Measurements from ENCODE around the gene PAXIP1.

The PAXIP1 gene

DNA sequence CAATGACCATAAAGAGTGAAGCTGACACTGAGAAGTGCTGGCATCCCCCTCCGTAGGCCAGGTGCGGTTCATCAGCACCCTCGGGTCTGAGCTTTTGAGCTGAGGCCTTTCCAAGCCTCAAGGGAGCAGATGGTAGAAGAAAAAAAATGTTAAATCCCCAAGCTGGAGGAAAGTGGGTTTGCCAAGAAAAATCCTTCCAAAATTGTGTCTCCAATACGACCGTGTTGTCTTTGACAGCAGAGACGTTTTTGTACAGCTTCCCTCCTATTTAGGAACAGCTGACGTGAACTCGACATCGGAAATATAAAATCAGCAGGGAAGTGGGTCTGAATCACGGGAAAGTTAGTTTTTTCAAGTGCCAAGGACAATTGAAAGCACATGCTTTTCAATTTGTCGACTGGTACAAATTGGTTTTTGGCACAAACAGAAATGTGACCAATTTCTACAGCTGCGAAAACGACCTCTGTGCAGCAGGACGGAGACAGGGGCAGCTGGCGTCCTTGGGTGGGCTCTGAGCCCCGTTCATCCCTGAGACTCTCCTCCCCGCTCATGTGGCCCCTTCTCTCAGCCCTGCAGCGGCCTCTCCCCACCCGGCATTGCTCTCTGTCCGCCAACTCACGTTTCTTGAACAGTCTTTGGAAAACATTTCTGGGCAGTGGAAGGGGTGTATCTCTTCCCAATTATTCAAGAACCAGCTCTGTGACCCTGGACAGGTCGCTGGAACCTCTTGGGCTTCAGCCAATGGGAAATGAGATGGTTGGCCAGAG lies 89.9 kb downstream of the PAXIP1 start:
- peak; percentile 51 for DNase-seq (ENCODE audit: low spot score)

DNA sequence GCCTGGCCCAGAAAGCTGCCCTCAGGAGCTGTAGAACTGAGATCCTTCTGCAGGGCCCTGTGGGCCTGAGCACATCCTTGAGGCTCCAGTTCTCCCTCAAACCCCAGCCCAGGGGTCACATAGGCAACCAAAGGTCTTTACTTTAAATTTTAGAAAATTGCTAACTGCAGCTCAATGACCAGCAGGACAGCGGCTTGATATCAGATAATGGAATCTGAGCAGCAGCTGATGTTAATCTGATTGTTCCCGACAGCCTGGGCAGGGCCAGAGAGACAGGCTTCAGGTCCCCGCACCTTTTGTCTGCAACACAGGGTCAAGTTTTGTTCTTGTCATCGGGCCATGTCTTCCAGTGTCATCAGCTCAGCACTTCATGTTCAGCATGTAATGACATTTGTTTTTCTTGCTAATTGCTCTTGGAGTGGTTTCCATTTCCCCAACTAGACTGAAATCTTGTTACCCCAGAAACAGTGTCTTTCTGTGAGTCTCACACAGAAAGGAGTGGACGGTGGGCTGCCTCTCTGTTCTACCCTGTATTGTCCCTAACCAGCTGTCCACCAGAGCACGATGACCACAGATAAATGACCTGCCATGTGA lies 91.0 kb downstream of the PAXIP1 start:
- no peak for DNase-seq (ENCODE audit: low spot score)

DNA sequence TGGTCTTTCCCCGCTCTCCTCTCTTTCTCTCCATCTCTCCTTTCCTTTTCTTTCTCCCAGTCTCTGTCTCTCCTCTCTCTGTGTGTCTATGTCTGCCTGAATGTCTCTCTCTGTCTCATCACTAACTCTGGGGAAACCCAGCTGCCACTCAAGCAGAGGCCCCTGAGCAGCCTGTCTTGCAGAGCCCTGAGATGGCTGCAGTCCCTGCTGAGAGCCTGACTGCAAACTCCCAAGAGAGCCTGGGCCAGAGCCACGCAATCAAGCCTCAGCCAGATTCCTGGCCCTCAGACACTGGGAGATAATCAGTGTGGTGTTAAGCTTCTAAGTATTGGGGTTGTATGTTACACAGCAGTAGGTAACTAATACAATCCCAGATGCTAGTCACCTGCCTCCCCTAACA lies 91.5 kb downstream of the PAXIP1 start:
- no peak for DNase-seq (ENCODE audit: low spot score)

DNA sequence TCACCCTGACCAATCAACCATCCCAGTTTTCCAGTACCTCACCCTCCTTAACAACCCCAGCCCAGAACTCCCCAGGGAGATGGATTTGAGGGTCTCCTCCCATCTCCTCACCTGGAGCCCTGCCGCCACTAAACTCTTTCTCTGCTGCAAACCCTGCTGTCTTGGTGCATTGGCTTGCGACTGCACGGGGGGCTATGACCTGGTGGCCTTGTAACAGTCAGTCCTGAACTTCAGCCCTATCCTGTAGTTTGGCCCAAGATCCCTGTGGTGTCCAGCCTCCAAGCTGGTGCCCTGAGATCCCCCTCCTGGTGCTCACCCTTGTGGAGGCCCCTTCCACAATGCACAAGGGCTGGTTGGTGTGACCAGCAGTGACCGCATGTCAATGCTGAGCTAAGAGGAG lies 91.9 kb downstream of the PAXIP1 start:
- no peak for DNase-seq (ENCODE audit: low spot score)

DNA sequence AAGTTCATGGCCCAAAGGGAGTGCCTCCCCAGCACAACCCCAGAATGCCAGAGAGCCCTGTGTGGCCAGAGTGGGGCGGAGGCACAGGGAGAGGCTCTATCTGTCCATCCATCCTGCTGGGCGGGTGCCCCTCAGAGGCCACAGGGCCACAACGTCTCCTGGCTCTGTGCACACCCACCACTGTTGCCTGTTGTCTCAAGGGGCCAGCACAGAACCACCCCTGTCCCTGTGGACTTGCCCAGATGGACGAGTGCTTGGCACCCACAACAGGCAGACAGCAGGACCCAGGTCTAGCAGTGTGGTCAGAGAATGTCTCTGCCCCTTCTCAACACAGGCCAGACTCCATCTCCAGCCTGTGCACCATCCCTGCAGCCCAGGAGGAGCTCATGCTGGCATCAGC lies 92.8 kb downstream of the PAXIP1 start:
- DNase-seq (ENCODE audit: low spot score): no peak

DNA sequence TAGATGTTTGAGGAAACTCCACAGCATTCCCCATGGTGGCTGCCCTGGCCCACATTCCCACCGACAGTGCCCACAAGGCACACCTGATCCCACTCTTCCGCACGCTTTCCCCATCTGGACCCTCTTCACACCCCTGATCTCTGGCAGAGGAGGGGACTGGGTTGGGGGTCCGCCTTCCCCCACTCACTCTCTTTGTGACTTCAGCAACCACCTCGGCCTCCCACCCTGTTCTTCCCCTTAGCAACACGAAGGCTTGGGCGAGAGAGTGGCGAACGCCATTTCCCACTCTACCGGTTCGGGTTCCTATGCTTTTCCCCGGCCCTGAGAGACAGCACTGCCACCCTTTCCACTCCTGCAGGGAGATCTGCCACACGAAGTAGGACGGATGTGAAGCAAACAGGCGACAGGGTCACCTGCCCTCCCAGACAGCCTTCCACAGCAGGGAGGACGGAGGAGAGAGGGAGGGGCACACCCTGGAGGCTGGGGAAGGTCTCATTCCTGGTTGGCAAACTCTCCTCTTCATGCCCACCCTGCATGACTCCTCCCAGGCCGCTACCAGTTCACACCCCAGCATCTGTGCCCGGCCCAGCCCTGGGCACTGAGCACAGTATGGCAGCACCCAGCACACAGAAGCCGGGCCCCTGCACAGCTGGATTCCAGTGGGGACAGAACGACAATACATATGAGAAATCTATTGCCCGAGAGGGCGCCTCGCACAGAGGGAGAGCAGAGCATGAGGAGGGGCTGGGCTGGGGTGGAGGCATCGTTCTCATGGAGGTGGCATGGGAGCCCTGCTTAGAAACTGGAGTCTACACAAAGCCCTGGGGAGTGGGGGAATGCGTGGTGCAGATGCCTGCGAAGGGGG lies 93.5 kb downstream of the PAXIP1 start:
- no peak for DNase-seq (ENCODE audit: low spot score)

DNA sequence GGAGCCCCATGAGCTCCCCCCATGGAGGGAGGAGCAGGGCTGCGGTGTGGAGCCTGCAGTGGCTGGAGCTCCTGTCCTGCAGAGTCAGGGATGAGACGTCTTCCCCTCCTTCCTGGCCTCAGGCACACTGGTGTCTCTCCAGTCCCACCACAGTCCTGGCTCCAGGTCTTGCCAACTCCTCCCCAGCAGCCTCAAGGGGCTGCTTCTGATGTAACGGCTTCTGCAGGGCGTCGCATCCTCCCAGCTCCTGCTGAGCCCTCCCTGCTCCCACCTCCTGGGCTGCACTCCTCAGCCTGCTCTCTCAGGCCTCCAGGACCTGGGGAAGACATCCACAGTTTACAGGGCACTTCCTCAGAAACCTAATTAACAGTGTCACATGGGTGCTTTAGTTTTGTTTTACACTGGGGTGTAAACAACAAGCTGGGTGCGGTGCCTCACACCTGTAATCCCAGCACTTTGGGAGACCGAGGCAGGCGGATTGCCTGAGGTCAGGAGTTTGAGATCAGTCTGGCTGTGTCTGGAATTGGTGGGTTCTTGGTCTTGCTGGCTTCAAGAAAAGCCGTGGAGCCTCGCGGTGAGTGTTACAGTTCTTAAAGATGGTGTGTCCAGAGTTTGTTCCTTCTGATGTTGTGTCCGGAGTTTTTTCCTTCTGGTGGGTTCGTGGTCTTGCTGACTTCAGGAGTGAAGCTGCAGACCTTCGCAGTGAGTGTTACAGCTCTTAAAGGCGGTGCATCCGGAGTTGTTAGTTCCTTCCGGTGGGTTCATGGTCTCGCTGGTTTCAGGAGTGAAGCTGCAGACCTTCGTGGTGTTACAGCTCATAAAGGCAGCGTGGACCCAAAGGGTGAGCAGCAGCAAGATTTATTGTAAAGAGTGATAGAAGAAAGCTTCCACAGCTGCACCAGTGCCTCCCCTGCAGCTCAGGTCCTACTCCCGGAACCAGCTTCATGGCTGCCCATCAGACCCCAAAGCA lies 95.0 kb downstream of the PAXIP1 start:
- DNase-seq (ENCODE audit: low spot score): no peak

DNA sequence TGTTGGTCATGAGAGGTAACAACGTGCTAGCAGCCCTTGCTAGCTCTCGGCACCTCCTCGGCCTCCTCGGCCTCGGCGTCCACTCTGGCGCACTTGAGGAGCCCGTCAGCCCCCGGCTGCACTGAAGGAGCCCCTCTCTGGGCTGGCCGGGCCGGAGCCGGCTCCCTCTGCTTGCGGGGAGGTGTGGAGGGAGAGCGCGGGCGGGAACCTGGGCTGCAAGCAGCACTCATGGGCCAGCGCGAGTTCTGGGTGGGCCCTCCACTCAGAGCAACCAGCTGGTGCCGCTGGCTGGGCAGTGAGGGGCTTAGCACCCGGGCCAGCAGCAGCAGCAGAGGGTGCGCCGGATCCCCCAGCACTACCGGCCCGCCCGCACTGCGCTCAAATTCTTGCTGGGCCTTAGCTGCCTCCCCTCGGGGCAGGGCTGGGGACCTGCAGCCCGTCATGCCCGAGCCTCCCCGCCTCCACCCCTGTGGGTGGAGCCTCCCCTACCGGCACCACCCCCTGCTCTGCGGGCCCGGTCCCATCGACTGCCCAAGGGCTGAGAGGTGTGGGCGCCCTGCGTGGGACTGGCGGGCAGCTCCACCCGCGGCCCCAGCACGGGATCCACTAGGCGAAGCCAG lies 96.1 kb downstream of the PAXIP1 start:
- no peak for DNase-seq (ENCODE audit: low spot score)

DNA sequence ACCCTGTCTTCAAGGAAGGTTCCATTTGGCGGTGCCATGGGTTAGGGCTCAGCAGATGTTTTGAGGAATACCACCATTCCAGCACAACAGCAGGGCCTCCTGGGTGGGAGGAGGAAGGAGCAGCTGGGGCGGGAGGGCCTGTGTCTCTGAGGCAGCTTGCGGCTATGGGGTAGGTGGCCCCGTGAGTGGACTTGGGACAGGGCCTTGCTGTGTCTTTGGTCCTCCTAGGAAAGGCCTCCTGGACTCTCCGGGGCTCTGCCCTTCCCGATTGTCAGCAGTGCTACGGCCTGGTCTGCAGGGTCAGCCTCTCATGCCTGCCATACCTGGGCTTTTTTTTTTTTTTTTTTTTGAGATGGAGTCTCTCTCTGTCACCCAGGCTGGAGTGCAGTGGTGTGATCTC lies 96.7 kb downstream of the PAXIP1 start:
- no peak for DNase-seq (ENCODE audit: low spot score)

DNA sequence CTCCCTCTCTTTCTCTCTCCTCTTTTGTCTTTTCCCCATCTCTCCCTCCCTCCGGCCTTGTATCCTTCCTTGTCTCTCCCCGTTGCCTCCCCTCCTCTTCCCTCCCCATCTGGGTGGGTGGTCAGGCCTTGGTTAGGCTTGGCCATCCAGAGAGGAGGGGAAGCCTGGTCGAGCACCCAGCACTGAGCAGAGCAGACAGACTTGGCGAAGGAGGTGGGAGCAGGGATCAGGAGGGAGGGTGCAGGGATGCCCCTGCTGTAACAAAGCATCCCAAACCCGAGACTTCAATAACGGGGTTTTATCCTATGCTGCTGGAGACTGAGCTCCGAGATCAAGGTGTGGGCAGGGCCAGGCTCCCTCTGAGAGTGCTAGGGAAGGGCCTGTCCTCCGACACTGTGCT lies 97.3 kb downstream of the PAXIP1 start:
- DNase-seq (ENCODE audit: low spot score): no peak

DNA sequence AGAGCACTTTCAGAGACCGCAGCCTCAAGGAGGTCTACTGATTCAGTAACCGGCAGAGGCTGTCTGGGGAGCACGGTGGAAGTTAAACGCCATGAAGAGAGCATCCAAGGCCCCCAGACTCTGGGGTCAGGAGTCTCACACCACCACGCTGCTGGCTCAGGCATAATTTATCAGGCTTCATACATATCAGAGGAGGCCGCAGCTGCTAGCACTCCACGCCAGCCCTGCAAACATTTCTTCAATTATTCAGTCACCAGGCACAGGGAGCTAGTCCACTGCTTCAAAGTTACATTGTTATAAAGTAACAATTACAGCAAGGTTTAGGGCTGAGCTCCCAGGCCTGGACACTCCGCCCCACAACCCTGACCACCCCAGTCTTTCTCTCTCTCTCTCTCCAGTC lies 97.8 kb downstream of the PAXIP1 start:
- DNase-seq (ENCODE audit: low spot score): no peak

DNA sequence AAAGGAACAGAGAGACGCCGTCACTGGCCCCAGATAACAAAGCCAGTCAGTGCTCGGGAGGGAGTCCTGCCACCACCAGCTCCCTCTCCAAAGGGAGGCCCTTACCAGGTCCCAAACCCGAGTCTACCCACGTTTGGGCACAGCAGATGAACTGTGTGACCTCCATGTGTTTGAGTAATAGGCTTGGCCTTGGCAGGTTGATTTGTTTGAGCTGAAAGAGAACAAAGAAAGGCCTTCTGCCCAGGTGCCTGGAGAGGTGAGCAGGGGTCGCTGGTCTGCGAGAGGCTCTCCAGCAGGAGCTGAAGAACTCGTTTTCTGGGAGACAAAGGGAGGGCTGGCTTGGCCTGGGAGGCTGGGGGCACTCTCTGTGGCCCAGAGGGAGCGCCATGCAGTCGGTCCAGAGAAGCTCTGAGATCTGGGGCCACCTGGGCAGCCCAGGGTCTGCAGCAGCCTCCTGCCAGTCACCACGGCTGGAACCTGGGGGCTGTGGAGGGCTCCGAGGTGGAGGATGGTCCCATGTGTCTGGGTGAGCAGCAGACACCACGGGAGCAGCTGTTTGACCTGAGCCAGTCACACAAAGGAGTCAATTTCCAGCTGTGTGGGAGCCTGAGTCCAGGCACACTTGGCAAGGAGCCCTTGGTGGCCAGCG lies 99.7 kb downstream of the PAXIP1 start:
- peak; percentile 45 for DNase-seq (ENCODE audit: low spot score)

DNA sequence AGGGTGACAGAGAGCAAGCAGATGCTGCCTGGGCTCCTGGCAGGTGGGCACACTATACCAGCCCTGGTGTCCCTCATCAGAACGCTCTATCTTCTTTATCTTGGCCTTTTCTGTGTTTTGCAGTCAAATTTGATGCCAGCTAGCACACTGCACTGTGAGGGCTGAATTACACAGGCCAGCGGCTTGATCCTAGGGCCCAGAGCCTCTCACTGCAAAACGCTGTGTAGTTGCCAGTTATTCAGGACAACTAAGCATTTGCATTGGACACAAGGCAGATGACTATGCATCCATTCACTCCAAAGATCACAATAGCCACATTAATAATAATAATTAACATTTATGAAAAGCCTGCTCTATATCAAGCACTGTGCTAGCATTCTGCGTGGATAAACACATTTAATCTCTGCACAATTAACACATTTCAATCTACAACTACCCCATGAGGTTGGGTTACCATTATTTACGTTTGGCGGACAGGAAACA lies 100.3 kb downstream of the PAXIP1 start:
- DNase-seq (ENCODE audit: low spot score): peak; percentile 74

DNA sequence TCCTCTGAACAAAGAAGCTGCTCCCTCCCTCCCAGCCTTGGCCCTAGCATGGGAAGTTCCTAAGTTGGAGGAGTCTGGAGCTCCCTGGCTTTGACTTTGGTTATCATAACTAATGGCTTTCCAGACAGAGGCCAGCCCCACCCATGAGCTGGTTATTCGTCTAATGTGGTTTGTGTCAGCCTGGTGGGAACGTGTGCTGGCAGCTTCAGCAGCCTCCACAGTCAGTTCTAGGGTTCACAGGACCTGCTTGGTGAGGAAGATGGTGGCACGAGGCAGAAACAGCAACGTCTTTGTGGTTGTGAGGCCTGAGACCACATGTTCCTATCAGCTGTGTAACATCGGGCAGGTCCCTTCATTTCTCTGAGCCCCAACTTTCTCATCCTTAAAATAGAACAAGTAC lies 103.1 kb downstream of the PAXIP1 start:
- DNase-seq (ENCODE audit: low spot score): no peak

DNA sequence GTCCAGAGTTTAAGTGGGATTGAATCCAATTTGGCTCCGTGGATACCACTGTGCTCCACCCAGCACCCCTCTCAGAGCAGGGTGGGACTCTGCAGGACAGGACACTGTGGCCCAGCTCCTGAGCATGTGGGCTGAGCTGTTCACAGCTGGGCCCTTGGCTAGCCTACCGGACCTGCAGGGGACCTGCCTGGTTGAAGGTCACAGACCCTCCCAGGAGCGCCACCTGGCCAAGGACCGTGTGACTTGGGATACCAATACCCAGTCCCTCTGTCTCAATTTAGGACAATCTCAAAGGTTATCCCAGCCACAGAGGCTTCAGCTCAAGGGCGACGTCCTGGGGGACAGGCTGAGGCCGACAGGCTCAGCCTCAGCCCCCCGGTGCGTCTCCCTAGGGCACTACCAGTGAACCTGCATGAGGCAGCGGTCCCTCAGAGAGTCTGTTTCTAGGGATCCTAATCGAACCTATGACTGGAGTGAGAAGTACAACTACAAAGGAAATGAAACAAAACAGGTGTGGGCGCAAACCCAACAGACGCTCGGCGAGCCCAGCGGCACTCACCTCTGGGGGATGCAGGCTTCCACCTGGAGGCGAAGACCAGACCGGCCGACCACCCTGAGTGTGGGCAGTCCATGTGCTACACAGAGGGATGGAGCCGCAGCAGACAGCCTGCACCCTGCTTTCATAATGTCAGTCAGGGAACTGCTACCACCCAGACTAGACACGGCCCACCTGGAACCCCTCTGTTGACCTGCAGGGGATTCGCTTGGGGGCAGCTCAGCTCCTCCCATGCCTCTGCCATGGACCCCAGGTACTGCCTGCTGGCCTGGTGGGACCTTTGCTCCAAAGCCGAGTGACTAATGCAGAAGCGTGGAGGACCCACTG lies 103.7 kb downstream of the PAXIP1 start:
- no peak for DNase-seq (ENCODE audit: low spot score)

DNA sequence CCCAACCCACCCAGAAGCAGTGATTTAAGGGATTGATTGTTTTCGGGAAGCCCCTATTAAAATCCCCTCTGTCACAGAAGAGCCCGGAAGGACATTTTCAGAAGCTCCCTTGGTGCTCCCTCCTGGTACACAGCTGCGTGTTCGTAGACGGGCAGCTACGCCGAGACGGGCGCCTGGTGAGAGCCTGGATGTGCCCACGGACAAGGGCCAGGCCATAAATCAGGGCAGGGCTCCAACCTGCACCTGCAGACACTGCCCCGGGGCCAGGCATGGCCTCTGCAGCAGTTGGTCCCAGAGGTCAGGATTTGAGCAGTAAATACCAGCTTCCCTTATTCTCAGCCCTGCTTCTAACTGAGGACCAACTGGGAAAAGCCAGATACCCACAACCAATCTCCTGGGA lies 106.8 kb downstream of the PAXIP1 start:
- DNase-seq (ENCODE audit: low spot score): no peak
